H1 (cell line): ENCODE results near the gene LMNTD2. TPM values are rescaled to one million over a fixed set of nuclear protein-coding genes. Genes with fewer than 3 reads are reported as not detected.

Experiments
- CHD1 ChIP-seq: IDR thresholded peaks from 2 replicates; pipeline ENCODE4 v1.6.1; 2012; ENCODE audit warnings: low read depth, low read length, improper control_type of control experiment
- POLR2A ChIP-seq, 2 experiments: IDR thresholded peaks; 1 replicate in 1 of 2; 2 replicates in 1 of 2; pipeline ENCODE4 v1.6.1; 2011; ENCODE audit warnings: low read depth in 2 of 2, low read length in 2 of 2, mild to moderate bottlenecking in 2 of 2; ENCODE audit errors: control extremely low read depth in 1 of 2
- RNF2 ChIP-seq: fragments of 200-900, 300-1000 bp; sonication (generic); IDR thresholded peaks from 2 replicates; pipeline ENCODE4 v1.7.1; 2016; ENCODE audit warnings: borderline replicate concordance, low read depth, mild to moderate bottlenecking, antibody characterized with exemption, low read length; ENCODE audit not compliant: poor library complexity, severe bottlenecking; ENCODE audit errors: missing control alignments
- polyA plus RNA-seq, 7 experiments: library from polyadenylated mRNA; depleted of rRNA in 3 of 7; stranded (reverse) in 5 of 7; unstranded in 2 of 7; fragments of >200 nt in 5 of 7; fragments of 200-250 nt in 2 of 7; gene quantifications; 1 replicate in 5 of 7; 2 replicates in 1 of 7; 4 replicates in 1 of 7; pipeline versions ENCODE4 v1.2.1 to v1.2.3, GENCODE V29; 2011 to 2013; ENCODE audit warnings: missing spikeins in 2 of 7, mixed read lengths in 2 of 7
- total RNA-seq: library from RNA; stranded (reverse); fragmentation: NEBNext Ultra II Directional; extraction: Animal tissue kit (Norgen Biotek cat#: 25700); gene quantifications from 2 replicates; pipeline ENCODE4 v1.2.1, GENCODE V29; 2021

LMNTD2 gene
- total and polyA plus RNA-seq, 2 of the 8 experiments (the other 6 are each of a cell fraction or from before 2014, with no cell fraction given): 1.6 to 3.1 TPM

- TF ChIP-seq CHD1: no peak
- no peak for TF ChIP-seq RNF2
- TF ChIP-seq POLR2A (IDR thresholded peaks at IDR 0.05; ENCODE audit: control extremely low read depth in 1 of 2, low read depth in 2 of 2, low read length in 2 of 2): no peak
These were observed 48.8 kb upstream of the LMNTD2 start (continued) for GRCh38 chr11:609341-609811.
